ENCODE results near the gene ETFB. TPM values are rescaled to one million over a fixed set of nuclear protein-coding genes. Genes with fewer than 3 reads are reported as not detected.

The ETFB gene
- total RNA-seq, 1 donor from 2014 or later = 530 TPM

GRCh38 chr19:51337861-51338562 lies 28.2 kb downstream of the ETFB start:
- intact Hi-C loops (cut with DNase I) = loop anchor here (2.0 kb wide), 1 partner anchor 101 kb away; no protein-coding TSS in a partner anchor
- peak; percentile 24 for DNase-seq

GRCh38 chr19:51337141-51337860 lies 28.9 kb downstream of the ETFB start:
- peak; percentile 29 for DNase-seq
- no peak for ATAC-seq (ENCODE audit: poor library complexity)
- intact Hi-C loops (cut with DNase I) = no loop called here

More at GRCh38 chr19:51337861-51338562, 28.2 kb downstream of the ETFB start:
- ATAC-seq (ENCODE audit: poor library complexity) = no peak

- intact Hi-C loops (cut with DNase I) = no loop called here
- no peak for DNase-seq
- no peak for ATAC-seq (ENCODE audit: poor library complexity)
These were observed 32.2 kb downstream of the ETFB start for GRCh38 chr19:51333836-51334460.

- no peak for ATAC-seq (ENCODE audit: poor library complexity)
- DNase-seq = no peak
- intact Hi-C loops (cut with DNase I) = no loop called here
These were observed 34.5 kb downstream of the ETFB start for GRCh38 chr19:51331716-51332115.

GRCh38 chr19:51331193-51331592 lies 35.0 kb downstream of the ETFB start:
- no peak for DNase-seq
- ATAC-seq (ENCODE audit: poor library complexity) = no peak
- intact Hi-C loops (cut with DNase I) = no loop called here

GRCh38 chr19:51330366-51330765 lies 35.8 kb downstream of the ETFB start:
- DNase-seq (no peak), ATAC-seq (ENCODE audit: poor library complexity) (no peak)
- intact Hi-C loops (cut with DNase I) = no loop called here

GRCh38 chr19:51329411-51329810 lies 36.8 kb downstream of the ETFB start:
- no peak for DNase-seq
- no peak for ATAC-seq (ENCODE audit: poor library complexity)
- intact Hi-C loops (cut with DNase I) = no loop called here

GRCh38 chr19:51327066-51328001 lies 38.9 kb downstream of the ETFB start:
- ATAC-seq (ENCODE audit: poor library complexity) = peak; percentile 60
- intact Hi-C loops (cut with DNase I) = no loop called here
- peak; percentile 67 for DNase-seq

- DNase-seq (no peak), ATAC-seq (ENCODE audit: poor library complexity) (no peak)
- intact Hi-C loops (cut with DNase I) = no loop called here
These were observed 39.7 kb downstream of the ETFB start for GRCh38 chr19:51326216-51327065.

GRCh38 chr19:51325161-51325976 lies 40.8 kb downstream of the ETFB start:
- DNase-seq = no peak
- intact Hi-C loops (cut with DNase I) = no loop called here
- no peak for ATAC-seq (ENCODE audit: poor library complexity)

- DNase-seq (no peak), ATAC-seq (ENCODE audit: poor library complexity) (no peak)
- intact Hi-C loops (cut with DNase I) = no loop called here
These were observed 42.1 kb downstream of the ETFB start for GRCh38 chr19:51324167-51324481.

- ATAC-seq (ENCODE audit: poor library complexity) (no peak), DNase-seq (no peak)
- intact Hi-C loops (cut with DNase I) = no loop called here
These were observed 42.6 kb downstream of the ETFB start for GRCh38 chr19:51323481-51324166.

- DNase-seq = no peak
- ATAC-seq (ENCODE audit: poor library complexity) = no peak
- intact Hi-C loops (cut with DNase I) = no loop called here
These were observed 44.4 kb downstream of the ETFB start for GRCh38 chr19:51321799-51322198.

GRCh38 chr19:51320280-51320657 lies 45.9 kb downstream of the ETFB start:
- intact Hi-C loops (cut with DNase I) = no loop called here
- no peak for DNase-seq
- ATAC-seq (ENCODE audit: poor library complexity) = no peak

GRCh38 chr19:51319649-51320279 lies 46.4 kb downstream of the ETFB start:
- DNase-seq (no peak), ATAC-seq (ENCODE audit: poor library complexity) (no peak)
- intact Hi-C loops (cut with DNase I) = no loop called here
